Measurements from ENCODE around the gene OR52E5.

Gene OR52E5

DNA sequence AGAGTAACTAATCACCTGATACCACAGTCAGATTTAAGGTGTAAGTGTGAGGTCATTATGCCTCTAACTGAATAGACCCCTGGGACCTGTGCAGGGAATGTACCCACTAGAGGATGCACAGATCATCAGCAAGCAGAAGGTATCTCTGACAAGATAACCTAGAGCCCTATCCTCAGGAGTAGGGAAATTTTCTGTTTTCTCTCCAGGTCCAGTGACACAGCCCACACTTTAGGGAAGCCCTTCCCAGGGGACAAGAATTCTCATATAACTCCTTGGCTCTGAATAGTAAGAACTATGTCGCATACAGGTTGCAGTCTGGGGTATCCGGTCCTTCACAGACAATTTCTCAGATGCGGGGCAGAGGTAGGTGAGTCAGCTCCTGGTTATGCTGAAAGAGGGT, at the start of gene OR52E5:
Gene OR52E5 (plus strand): TSS at position 301 of the 400 bp plus-strand sequence. CDS start 7,569 bp downstream, outside the sequence.
- no peak for DNase-seq

DNA sequence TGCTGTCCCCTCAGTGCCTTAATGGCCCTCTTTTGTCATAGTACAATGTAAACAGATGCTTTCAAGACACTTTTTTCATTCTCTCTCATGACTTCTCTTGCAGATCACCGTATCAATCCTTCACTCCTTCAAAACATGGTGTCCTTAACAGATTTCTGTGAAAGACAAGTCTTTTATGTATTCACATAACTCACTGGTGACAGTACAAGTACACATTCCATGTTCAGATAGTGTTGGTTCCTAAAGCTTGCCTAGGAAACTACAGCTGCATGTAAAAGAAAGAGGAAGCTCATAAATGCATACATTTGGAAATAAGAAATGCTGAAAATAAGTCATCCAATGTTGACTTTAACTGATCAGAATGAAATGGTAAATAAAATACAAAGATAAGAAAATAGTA, 46.3 kb upstream of the OR52E5 start:
- DNase-seq, result no peak

DNA sequence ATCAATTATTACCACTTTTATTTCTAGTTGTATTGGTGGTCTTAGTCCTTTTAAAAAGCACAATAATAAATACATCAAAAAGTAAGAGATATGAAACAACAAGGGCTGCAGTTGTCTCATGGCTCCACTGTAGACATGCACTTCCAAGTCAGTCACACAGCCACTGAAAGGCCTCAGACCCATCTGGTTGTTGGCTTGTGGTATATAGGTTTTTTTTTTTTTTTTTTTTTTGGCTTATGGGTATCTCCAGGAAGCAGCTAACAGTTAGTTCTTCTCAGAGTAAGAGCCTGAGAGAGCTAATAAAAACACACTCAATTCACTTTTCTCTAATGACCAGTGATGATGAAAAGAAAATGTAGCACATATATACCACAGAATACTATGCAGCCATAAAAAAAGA, 45.3 kb upstream of the OR52E5 start:
- DNase-seq, result no peak

DNA sequence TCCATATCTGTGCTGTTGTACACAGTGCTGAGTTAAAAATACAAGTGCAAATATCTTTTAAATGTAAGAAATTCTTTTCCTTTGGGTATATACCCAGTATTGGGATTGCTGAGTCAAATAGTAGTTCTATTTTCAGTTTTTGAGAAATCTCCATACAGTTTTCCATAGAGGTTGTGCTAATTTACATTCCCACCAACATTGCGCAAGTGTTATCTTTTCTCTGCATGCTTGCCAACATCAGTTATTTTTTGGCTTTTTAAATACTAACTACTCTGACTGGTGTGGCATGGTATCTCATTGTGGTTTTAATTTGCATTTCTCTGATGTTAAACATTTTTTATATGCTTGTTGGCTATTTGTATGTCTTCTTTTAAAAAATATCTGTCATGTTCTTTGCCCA, 42.0 kb upstream of the OR52E5 start:
- no peak for DNase-seq

DNA sequence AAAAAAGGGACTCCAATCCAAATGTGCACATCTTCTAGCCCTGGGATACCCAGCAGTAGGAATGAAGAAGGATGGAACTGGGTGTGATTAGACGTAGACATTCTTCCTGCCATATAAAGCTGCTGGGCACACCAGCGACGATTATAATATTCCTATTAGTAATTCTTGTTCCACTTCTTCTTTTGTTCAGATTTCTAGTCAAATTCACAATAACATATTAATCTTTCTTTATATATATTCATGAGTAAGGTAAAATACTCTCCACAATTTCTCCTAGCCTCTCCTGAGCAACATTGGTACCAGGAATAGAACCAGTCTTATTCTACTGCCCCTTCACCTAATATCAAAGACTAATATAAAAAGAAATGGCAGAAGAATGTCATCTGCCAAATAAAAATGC, 35.4 kb upstream of the OR52E5 start, which contains the start of gene OR52E8:
Gene OR52E8 (minus strand): TSS at position 101 of the 400 bp plus-strand sequence. CDS start 0 bp downstream, at position 101.
- DNase-seq, result no peak

DNA sequence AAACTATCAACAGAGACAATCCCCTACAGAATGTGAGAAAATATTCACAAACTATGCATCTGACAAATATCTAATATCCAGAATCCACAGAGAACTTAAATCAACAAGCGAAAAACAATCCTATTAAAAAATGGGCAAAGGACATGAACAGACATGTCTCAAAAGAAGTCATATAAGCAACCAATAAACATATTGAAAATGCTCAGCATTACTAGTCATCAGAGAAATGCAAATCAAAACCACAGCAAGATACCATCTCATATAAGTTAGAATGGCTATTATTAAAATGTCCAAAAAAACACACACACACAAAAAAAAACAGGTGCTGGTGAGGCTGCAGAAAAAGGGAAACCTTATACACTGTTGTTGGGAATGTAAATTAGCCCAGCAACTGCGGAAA, 27.2 kb upstream of the OR52E5 start:
- no peak for DNase-seq

DNA sequence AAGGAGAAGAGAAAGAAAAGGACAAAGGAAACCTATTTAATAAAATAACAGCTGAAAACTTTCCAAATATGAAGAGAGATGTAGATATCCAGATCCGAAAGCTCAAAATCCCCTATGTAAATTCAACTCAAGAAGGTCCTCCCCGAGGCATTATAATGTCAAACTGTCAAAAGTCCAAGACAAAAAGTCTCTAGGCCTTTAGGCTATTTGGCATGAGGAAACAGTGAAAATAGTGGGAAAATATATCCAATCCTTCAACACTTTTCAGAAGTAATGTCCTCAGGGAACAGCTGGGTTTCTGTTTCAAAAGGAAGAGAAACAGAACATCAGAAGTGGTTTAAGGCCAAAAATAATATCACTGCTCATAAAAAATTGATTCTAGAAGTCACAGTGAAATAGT, 14.4 kb upstream of the OR52E5 start:
- DNase-seq, result no peak

DNA sequence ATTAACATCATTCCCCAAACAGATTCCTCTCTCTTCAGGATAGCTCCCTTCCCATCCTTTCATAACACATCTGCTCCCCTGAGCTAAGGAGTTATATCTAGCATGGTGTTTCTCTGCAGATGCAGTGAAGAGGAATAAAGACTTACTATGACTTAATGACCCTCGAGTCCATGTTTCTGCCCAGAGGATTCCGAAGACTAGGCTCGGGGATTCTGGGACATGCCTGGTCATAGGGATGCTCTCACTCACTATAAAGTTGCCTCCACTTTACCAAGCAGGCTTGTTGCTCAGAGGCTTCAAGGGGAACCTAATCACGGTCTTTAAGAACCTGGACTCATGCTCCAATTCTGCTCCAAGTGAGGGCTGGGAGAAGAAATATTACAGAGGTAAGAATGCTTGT, 12.7 kb upstream of the OR52E5 start, which contains the start of gene OR52E4:
Gene OR52E4 (plus strand): TSS at position 301 of the 400 bp plus-strand sequence. CDS start 3,664 bp downstream, outside the sequence.
- DNase-seq, result no peak

DNA sequence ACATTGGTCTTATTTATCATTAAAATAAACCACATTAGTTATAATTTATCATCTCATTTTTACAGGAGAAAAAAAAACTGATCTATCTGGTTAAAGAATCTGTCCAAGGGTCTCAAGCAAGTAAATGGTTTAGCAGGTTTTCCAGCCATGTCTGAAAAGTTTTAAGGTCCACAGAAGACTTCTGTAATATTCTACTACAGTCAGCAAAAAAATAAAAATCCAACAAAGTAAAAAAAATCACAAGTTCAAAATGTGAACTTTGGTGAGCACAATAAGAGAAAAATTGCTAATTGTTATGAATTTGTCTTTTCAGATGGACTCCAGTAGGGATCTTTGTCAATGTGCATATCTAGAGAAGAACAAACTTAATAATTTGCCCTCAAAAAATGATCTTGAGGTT, 11.3 kb upstream of the OR52E5 start:
- no peak for DNase-seq

DNA sequence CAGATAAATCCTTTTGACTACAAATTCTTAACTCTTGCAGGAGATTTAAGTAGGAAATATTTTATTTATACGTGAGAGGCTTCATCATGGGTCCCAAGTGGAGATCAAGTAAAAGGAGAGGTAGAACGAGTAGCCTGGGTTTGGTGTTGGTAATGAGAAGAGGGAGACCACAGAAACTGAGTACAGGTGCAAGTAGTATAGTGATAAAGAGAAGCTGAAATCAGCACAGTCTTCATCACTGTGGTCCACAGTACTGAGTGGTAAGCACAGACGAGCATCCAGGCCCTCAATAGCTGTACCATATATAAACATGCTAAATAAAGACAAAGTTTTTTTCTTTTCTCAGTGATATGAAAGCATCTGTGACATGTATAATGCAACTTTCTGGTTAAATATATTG, 5.8 kb upstream of the OR52E5 start:
- no peak for DNase-seq

DNA sequence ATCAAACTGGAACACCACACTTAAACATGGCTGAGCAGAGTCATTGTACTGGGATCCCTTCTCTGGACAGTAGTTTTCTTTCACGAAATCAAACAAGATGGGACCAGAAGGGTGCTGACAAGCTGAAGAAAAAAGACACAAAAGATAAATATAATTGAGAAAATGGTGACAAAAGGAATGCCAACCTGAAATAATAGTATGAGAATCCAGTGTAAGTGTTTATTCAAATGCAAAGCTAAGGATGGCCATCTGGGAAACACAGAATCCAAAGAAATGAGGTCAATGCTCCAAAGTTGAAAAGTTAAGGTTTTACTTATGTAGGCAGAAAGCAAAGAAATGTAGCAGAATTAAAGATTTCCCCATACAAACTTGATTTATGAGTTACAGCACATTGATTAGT, 5.3 kb upstream of the OR52E5 start:
- no peak for DNase-seq

DNA sequence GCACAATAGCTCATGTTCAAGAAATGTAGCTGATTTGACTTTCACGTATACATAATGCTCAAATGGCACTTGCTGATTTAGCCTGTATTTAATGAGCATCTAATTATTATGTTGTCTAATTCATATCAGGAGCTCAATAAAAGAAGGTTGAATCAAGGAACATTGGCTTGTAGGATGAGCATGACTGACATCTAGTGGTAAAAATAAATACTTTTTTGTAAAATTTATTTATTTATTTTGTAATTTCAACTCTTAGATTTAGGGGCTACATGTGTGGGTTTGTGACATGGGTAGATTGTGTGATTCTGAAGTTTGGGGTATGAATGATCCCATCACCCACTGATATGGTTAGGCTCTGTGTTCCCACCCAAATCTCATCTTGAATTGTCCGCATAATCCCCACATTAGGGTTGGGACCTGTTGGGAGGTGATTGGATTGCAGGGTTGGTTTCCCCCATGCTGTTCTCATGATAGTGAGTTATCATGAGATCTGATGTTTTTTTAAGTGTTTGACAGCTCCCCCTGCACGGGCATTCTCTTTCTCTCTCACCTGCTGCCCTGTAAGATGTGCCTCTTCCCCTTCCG, 1.7 kb upstream of the OR52E5 start:
- no peak for DNase-seq

DNA sequence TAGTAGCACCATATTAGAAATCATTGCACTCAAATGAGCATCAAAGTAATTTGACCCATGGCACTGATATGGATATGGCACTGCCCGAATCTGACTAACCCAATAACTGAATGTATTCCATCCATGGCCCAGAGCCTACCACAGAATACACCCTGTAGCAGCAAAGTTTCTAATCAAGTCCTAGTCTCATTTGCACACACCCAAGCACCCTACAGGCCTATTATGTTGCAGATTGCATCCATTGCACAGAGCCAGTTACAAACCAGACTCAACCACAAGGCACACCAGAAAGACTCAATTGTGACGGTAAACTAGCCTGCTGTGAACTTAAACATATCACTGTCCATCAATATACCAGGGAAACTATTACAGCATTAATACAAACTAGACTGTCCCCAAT, 6.5 kb downstream of the OR52E5 start:
- DNase-seq, result no peak

DNA sequence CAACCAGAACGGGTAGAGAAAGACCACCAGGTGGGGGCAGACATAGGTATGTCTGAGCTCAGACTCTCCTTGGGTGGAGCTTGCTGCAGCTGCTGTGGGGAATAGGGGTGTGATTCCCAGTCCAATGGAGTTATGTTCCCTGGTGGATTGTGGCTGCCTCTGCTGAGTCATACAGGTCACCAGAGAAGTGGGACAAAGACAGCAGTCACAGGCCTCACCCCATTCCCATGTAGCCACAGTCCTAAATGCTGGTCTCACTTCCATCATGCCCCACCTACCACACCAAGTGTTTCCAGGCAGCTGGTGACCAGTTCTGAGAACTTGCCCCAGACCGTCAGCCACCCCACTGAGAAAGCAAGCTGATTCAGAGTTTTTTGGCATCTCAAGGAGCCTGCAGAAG, 17.5 kb downstream of the OR52E5 start:
- DNase-seq, result no peak

DNA sequence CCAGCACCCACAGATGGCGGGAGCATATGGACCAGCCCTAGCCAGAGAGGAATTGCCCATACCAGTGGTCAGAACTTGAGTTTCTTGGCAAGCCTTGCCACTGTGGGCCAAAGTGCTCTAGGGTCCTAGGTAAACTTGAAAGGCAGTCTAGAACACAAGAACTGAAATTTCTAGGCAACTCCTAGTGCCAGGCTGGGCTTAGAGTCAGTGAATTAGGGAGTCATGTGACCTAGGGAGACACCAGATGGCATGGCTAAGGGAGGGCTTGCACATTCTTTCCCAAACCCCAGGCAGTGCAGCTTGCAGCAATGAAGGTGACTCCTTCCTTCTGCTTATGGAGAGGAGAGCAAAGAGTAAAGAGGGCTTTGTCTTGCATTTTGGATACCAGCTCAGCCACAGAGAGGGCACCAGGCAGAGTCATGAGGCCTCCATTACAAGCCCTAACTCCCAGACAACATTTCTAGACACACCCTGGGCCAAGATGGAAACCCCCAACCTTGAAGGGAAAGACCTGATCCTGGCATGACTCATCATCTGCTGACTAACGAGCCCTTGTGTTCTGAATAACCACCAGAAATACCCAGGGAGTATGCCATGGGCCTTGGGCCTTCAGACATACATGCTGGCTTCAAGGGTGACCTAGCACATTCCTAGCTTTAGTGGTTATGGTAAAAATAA, 29.9 kb downstream of the OR52E5 start:
- no peak for DNase-seq

DNA sequence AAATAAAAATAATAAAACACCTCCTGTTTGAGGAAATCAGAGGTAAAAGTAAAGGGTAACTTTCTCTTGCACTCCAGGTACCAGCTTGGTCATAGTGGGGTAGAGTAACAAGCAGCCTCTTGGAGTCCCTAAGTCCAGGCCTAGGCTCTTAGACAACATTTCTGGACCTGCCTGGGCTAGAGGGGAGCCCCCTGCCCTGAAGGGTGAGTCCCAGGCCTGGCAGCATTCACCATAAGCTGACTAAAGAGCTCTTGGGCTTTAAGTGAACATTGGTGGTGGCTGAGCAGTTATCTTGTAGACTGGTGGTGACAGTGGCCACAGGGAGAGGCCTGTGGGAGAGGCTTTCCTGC, 30.4 kb downstream of the OR52E5 start:
- DNase-seq, result no peak

DNA sequence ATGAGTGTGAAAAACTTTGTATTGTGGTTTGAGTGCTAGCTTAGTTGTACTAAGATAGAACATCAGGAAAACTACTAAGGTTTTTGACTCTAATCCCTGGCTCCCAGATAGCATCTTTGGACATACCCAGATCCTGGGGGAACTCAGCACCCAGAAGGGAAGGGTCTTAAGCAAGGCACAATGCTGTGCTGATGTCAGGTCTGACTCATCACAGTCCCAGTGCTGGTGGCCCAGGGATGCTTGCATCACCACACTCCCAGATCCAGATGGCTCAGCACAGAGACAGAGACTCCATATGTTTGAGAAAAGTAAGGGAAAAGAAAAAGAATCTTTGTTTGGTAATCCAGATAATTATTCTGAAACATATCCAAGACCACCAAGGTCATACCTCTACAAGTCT, 30.8 kb downstream of the OR52E5 start:
- DNase-seq, result no peak

DNA sequence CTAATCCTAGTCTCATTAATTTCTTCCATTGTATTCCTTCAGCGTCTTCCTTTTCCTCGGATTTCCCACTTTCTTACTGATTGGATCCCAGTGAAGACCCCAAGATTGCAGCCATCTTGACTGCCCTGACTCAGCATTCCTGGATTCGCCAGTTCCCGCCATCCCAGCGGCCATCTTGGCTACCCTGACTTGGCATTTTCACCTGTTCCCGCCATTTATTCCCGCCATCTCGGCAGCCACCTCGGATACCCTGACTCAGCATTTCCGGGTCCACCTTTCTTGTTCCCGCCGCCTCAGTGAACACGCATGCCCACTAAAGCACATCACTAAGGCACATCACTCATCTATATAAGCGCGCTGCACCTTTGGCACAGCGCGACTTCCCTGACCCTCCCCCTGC, 35.3 kb downstream of the OR52E5 start:
- DNase-seq, result no peak

DNA sequence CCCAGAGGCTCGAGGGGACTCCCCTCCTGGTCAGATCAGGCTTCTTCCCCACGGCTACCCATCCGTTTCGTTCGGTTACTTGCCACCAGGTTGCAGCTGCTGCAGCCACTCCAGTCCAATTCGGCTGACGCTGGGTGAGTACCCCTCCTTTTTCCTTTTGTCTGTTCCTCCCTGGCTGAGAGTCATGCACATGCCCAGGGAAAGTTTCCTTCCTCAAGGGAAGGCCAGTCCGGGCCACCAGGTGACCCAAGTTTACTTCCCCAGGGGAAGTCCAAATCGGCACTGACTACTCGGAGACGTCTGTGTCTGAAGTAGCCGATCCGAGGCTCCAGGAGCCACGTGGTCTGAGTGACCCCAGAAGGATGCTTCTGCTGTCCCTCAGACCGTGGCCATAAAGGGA, 35.8 kb downstream of the OR52E5 start:
- DNase-seq, result no peak

DNA sequence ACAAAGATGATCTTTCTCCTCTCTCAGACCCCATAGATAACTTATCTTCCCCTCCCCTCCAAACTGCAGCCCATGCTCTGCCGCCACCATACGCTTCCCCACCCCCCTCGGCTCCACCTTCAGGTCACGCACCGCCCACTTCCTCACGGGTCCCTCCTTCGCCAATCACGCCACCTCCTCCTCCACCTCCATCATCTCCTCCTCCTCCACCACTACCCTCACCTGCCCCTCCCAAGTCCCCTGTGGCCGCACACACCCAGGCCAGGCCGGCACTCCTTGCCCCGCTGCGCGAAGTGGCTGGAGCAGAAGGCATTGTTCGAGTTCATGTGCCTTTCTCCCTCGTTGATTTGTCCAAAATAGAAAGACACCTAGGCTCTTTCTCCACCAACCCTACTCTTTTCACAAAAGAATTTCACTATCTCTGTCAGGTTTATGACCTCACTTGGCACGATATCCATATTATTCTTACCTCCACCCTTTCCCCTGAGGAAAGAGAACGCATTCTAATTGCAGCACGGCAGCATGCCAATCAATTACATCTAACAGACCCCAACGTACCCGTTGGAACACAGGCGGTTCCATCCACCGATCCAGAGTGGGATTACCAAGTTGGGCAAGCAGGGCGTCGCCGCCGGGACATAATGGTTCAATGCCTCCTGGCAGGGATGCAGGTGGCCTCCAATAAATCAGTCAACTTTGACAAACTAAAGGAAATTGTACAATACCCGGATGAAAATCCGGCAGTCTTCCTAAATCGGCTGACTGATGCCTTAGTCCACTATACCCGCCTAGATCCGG, 36.8 kb downstream of the OR52E5 start:
- DNase-seq, result no peak

DNA sequence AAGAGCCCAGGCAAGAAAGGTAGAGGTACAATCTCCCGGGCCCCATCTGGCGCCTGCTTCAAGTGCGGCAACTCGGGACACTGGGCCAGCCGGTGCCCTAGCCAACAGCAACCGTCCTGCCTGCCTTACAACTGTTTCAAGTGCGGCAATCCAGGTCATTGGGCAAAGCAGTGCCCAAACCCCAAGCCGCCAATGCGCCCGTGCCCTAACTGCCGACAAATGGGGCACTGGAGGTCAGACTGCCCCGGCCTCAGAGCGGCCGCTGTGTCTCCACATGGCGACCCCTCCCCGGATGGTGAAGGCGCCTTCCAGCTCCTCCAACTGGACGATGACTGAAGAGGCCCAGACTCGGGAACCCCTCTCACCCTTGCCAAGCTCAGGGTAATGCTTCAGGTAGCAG, 37.6 kb downstream of the OR52E5 start:
- no peak for DNase-seq

DNA sequence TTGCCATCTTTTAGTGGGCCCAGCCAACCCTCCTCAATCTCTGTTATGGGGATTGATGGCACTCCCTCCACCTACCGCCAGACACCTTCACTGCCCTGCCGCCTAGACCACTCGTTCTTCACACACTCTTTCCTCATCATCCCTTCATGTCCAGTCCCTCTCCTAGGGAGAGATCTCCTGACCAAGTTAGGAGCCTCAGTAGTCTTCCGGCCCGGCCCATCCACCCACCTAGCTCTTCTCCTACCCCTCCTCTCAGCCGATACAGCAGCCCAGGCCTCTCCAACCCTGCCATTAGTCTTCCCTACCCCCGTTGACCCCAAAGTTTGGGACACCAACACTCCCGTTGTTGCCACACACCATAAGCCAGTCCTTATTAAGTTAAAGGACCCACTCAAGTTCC, 38.1 kb downstream of the OR52E5 start:
- no peak for DNase-seq

DNA sequence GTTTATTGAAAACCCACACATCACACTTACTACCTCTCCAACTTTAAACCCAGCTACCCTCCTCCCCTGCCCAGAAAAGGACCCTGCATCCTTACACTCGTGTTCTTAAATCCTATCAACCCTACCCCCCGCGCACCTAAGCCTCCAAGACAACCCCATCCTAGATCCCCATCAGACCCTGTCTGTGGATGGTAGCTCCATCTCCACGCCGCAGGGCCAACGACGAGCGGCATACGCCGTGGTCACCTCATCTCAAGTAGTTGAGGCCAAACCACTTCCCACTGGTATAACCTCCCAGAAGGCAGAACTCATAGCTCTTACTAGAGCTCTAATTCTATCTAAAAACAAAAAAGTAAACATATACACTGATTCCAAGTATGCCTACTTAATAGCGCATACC, 39.7 kb downstream of the OR52E5 start:
- no peak for DNase-seq

DNA sequence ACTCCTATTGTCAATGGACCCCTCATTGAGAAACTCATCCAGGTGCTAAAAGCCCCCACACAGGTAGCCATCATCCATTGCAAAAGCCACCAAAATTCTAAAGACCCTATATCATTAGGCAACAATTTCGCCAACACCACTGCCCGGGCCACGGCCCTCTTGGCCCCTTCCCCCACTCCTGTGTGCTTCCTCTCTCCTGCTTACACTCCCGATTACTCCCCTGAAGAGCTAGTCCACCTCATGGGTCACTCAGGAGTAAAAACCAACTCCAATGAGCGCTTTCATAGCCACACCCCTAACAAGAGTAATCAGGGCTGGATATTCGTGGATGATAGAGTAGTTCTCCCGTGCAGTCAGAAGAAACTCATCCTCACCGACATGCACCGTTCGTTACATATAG, 40.1 kb downstream of the OR52E5 start:
- no peak for DNase-seq
